Measurements from ENCODE around the gene KAZN.

DNA sequence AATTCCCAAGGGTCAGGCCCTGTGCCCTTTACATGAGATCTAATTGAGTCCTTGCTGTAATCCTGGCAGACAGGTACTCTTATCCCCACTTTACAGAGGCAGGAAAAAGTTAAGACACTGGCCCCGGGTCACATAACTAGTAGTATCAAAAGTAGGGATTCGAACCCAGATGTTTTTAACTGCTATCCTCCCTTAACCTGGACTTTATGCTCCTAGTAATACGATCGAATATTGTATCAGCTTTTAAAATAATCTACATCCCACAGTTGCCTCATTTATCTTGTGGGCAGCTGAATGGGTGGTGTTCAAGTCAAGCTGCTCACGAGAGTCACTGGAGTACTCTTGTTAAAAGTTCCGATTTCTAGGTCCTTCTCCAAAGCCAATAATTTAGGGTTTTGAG is 529.6 kb downstream of the KAZN start:
- TF ChIP-seq, protein P1, sequence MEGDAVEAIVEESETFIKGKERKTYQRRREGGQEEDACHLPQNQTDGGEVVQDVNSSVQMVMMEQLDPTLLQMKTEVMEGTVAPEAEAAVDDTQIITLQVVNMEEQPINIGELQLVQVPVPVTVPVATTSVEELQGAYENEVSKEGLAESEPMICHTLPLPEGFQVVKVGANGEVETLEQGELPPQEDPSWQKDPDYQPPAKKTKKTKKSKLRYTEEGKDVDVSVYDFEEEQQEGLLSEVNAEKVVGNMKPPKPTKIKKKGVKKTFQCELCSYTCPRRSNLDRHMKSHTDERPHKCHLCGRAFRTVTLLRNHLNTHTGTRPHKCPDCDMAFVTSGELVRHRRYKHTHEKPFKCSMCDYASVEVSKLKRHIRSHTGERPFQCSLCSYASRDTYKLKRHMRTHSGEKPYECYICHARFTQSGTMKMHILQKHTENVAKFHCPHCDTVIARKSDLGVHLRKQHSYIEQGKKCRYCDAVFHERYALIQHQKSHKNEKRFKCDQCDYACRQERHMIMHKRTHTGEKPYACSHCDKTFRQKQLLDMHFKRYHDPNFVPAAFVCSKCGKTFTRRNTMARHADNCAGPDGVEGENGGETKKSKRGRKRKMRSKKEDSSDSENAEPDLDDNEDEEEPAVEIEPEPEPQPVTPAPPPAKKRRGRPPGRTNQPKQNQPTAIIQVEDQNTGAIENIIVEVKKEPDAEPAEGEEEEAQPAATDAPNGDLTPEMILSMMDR (IDR thresholded peaks at IDR 0.05; ENCODE audit: insufficient read depth, low read depth, low read length): no peak
- no peak for TF ChIP-seq EZH2 (IDR thresholded peaks at IDR 0.05; ENCODE audit: insufficient read depth, low read length)
